HPDE6-E6E7 (cell line): ENCODE results near the gene FAF2.
"Not testable (repeated sequence)": the region's sequence is repeated elsewhere in the genome, so short reads cannot be mapped to it uniquely, and the experiment has no call there.

Experiments
- DNase-seq: peaks from one replicate; pipeline ENCODE4 v3.0.0; 2011; ENCODE audit warnings: missing footprints; ENCODE audit errors: extremely low spot score

Gene FAF2

DNA sequence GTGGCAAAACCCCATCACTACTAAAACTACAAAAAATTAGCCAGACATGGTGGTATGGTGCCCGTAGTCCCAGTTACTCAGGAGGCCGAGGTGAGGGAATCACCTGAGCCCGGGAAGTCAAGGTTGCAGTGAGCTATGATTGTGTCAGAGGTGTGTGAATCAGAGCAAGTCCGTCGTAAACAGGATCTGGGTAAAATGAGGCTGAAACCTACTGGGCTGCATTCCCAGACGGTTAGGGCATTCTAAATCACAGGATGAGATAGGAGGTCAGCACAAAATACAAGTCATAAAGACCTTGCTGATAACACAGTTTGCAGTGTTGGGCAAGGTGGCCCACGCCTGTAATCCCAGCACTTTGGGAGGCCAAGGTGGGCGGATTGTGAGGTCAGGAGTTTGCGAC is 29.9 kb upstream of the FAF2 start:
- DNase-seq: no peak

DNA sequence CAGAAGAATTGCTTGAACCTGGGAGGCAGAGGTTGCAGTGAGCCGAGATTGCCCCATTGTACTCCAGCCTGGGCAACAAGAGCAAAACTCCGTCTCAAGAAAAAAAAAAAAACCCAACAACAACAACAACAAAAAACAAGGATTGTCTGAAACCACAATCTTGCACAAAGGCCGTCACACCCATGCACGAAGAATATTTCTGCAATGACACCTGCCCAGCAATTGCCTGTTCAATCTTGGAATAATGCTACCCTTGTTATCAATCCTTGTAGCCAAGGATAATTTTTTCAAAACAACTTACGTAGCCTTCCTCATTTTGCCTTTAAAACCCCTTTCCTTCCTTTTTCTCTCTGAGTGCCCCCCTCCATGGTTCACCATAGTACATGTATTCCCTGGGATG is 28.1 kb upstream of the FAF2 start:
- DNase-seq: no peak

DNA sequence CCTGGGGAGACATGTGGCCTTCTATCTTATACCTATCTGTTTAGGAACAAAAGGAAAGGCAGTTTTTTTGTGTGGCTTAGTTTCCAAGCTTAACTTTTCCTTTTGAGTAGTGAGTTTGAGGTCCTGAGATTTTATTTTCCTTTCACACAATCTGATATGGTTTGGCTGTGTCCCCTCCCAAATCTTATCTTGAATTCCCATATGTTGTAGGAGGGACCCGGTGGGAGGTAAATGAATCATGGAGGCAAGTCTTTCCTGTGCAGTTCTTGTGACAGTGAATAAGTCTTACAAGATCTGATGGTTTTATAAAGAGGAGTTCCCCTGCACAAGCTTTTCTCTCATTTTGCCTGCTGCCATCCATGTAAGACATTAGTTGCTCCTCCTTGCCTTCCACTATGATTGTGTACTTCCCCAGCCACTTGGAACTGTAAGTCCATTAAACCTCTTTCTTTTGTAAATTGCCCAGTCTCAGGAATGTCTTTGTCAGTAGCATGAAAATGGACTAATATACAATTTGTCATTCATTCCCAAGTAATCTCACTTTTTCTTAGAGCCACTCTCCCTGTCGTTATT is 27.1 kb upstream of the FAF2 start:
- no peak for DNase-seq

DNA sequence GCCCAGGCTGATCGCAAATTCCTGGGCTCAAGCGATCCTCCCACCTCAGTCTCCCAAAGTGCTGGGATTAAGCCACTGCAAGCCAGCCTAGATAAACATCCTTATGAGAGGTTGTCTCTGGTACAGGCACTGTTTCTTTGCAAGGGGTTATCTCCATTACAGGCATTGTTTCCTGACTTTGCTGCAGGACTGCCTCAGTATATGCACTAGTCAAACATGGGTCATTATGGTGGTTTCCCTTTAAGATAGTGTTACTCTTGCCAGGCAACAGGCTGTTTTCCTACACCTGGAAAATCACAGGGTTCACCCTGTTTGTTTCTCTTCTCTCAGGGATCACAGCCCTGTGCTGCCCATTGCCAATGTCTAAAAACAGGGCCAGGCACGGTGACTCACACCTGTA is 24.0 kb upstream of the FAF2 start:
- DNase-seq: no peak

DNA sequence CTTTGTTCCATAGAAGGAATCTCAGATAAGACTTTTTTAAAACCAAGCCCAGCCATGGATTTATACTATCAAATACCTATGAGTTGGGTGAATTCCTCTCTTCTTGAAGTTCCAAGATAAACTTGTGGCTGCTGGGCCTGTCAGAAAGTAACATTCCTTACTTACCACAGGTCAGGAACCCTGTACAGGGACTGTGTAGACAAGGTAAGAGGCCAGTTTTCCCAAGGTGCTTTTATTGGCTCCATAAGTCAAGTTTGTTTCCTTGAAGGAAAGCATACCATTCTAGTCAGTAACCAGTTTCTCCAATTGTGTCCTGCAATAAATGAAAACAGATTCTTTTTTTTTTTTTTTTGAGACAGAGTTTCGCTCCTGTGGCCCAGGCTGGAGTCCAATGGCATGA is 23.0 kb upstream of the FAF2 start:
- DNase-seq: no peak

DNA sequence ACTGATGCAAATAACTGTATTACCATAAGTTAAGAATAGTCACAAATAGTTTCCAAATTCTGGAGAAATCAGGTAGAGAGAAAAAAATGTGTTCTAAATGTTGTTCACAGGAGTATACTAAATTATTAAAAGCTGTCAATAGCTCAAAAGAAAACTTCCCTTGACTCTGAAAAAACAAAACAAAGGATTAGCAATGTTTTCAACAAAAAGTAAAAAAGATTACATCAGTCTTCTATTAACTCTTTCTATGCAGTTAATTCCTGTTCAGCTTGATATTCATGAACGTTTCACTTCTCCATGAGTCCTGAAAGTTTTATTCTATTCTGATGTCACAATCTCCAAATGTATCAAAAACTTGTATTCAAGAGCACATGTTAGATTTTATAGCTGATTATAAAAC is 22.4 kb upstream of the FAF2 start:
- DNase-seq: no peak

DNA sequence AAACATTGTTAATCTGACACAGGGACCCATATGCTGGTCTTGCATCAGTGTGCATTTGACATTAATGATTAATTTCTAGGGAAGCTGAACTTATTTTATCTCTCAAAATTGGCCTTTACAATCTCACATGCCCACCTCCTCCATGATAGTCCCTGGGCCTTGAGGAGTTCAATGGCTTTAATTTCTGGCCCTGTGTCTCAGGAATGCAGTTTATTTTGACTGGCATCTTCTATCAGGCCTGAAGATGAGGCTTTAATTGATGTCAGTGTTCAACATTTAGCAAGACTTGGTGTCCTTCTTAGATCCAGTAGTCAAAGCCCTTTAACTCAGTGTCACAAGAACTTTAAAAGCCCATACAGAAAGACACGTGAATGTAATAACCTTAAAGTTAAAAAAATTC is 21.3 kb upstream of the FAF2 start:
- DNase-seq: no peak

DNA sequence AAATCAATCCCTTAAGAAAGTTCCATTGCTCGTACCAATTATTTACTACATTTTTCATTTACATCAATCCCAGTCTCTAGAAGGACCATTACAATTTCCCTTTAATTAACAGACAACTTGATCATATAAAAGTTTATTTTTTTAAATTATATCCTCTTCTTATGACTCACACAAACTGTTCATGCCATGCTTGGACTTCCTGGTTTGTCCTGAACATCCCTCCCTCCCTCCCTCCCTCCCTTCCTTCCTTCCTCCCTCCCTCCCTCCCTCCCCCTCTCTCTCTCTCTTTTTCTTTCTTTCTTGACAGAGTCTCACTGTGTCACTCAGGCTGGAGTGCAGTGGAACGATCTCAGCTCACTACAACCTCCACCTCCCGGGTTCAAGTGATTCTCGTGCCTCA is 20.2 kb upstream of the FAF2 start:
- DNase-seq: no peak

DNA sequence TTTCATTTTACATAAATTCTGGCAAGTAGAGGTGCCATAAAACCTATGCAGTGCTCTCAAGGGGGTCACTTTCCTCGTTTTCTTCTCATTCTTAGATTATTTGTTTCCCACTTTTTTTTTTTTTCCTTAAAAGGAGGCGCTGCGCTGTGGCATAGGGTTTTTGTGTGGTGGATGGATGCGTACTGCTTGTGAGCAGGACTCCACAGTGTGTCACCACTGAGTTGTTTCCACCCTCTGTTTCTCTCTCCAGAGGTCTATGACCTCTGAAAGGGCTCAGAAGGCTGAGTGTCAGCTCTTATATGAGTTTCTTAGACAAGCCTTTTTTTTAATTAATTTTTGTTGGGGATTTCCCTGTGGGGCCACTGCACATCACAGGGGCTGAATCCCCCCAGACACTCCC is 18.2 kb upstream of the FAF2 start:
- DNase-seq: no peak

DNA sequence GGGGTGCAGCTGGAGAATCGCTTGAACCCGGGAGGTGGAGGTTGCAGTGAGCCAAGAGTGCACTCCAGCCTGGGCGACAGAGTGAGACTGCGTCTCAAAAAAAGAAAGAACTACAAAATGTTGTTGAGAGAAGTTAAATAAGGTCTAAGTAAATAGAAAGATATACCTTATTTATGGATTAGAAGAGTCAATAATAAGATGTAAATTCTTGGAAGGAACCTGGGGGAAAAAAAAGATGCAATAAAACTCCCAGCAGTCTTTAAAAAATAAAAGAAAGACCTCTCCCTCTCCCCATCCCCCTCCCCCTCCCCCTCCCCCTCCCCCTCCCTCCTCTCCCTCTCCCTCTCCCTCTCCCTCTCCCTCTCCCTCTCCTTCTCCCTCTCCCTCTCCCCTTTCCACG is 15.5 kb upstream of the FAF2 start:
- DNase-seq: no peak

DNA sequence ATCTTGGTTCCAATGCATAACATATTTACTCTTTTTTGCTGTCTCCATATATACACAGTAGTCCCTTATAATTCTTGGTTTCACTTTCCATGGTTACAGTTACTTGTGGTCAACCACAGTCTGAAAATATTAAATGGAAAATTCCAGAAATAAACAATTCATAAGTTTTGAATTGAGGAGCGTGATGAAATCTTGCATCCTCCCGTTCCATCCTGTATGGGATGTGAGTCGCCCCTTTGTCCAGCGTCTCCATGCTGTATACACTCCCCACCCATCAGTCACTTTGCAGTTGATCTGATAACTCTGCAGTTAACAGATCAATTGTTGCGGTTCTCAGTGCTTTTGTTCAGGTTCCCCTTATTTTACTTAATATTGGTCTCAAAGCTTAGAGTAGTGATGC is 11.5 kb upstream of the FAF2 start:
- DNase-seq: no peak

DNA sequence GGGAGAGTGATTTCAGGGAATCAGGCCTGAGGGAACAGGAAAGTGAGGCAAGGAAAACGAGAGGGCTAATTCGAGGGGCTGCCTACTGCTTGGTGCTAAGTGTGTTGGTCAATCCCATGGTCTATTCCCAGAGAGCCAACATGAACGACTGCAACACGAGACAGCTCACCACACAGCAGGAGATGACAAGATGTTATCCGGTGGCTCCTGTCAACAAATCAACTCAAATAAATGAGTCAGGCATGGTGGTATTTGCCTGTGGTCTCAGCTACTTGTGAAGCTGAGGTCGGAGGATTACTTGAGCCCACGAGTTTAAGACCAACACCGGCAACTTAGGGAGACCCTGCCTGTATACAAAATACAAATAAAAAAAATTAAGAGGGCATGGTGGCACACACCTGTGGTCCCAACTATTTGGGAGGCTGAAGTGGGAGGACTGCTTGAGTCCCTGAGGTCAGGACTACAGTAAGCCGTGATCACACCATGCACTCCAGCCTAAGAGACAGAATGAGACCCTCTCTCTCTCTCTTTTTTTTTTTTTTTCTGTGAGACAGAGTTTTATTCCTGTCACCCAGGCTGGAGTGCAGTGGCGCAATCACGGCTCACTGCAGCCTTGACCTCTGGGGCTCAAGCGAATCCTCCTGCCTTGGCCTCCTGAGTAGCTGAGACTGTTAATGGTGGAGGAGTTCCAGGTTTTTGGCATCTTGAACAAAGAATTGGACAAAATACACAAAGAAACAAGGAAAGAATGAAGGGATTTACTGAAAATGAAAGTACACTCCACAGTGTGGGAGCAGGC is 9.0 kb upstream of the FAF2 start:
- no peak for DNase-seq

DNA sequence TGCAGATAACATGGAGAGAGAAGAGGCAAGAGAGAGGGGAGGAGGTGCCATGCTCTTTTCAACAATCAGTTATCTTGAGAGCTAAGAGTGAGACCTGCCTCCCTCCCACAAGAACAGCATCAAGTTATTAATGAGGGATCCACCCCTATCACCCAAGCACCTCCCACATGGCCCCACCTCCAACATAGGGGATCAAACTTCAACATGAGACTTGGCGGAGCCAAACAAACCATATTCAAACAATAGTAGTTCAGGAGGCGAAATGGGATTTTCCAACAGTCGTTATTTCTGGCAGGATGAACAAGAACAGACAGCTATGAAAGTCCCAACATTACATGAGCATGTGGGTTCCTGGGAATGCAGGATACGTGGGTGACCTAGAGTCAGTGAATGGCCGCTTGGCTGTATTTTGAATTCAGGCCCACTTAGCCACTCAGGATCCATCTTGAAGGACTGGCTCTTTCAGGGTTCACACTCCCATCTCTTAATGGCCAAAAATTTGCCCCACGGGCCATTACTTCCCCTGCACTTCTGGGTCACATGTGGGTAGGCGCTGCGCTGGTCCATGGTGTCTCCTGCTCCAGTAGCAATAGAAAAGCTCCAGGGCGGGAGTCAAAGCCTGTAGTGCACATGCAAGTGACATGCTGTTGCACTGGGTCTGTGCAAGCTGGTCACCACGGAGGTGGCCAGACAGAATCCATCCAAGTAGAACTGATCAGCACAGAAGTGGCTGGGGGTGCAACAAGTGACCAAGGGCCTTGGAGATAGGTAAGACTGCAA is 7.1 kb upstream of the FAF2 start:
- no peak for DNase-seq

DNA sequence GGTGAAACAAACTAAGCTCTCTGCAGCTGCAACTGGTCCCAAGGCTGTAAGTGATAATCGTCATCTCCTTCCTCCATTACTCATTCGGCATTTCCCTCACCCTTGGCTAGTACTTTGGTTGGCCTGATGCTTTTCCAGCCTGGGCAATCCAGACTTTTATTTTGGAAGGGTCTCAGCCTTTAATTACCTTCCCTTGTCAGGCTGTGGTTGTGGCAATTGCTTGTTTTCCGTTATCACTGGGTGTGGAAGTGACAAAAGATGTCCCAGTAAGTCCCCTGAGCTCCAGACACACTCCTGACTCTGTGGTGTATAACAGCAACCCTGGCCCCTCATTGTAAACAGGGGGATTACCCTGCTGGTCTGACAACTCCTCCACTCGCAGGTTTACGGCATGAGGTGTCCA is 6.3 kb upstream of the FAF2 start:
- no peak for DNase-seq

DNA sequence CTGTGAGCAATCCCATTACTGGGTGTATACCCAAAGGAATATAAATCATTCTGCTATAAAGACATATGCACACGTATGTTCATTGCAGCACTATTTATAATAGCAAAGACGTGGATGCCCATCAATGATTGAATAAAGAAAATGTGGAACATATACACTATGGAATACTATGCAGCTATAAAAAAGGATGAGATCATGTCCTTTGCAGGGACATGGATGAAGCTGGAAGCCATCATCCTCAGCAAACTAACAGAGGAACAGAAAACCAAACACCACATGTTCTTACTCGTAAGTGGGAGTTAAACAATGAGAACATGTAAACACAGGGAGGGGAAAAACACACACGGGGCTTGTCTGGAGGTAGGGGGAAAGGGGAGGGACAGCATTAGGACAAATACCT is 5.3 kb upstream of the FAF2 start:
- not testable (repeated sequence) for DNase-seq

DNA sequence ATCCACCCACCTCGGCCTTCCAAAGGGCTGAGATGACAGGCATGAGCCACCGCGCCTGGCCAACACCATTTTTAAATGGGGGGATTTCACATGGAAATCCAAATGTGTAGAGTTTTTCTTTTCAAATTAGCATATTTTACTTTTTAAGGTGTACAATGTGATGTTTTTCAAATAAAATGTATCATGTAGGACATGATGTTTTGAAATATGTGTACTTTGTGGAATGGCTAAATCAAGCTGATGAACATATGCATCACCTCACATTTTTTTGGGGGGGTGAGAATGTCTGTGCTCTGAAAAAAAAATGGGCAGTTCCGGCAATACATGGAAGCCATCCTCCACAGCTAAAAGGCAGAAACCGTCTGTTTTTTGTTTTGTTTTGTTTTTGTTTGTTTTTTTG is 3.4 kb upstream of the FAF2 start:
- DNase-seq: no peak

DNA sequence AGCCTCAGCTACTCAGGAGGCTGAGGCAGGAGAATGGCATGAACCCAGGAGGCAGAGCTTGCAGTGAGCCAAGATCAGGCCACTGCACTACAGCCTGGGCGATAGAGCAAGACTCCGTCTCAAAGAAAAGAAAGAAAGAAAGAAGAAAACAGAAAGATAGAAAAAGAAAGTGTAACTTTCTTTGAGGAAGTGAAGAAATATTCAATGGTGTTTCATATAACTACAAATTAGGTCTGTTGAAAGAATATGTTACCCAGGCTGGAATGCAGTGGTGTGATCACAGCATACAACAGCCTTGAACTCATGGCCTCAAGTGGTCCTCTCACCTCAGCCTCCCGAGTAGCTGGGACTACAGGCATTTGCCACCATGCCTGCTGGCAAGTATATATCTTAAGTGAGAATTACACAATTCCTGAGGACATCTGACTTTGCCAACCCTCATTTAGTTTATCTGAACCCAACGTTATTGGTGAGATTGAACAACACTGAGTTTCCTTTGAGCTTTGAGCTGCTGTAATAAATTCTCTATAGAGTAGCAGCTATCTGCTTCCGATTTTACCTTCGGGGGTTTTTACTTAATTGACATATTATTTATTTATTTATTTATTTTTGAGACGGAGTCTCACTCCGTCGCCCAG is 2.0 kb upstream of the FAF2 start:
- DNase-seq: no peak

DNA sequence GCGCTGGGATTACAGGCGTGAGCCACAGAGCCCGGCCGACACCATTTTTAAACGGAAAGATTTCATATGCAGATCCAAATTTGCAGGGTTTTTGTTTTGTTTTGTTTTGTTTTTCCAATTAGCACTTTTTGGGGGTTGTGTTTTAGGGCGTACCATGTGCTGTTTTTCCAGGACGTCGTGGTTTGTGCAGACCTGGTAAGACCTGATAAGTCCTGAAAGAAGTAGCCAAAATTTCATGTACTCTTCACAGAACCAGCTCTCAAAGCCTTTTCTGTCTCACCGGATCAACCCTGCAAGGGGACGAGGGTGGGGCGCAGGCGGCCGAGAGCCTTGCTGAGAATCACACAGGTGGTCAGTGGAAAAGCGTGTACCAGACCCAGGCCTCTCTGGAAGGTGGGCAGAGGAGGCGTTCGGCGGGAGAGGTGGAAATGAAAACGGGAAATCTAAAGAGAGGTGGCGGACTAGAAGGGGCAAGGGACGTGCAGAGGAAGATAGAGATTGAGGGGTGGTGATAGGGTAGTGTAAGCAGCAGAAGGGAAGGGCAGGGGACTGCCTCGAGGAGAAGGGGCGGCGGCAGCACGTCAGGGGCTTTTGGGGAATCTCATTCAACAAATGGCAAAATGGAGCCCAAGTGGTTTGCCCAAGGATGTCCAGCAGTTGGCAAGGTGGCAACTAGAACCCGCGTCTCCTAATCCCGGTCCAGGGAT is 1.1 kb upstream of the FAF2 start:
- DNase-seq: no peak

DNA sequence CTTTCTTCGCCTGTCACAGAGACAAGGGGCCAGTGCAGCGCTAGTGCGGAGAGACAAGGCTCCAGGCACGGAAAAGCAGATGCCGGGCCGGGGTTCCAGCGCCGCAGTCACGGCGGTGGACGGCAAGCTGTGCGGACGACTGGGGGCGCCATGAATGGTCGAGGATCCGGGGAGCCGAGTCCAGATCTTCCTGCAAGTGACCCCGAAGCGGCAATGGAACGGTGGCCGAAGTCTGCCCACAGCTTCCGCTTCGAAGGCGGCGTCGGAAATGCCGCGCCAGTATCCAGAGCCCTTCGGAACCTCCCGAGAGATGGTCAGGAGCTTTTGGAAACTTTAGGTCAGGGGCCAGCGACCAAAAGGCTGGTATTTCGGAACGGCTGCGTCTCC is 601 bp upstream of the FAF2 start:
- DNase-seq: peak; percentile 39

DNA sequence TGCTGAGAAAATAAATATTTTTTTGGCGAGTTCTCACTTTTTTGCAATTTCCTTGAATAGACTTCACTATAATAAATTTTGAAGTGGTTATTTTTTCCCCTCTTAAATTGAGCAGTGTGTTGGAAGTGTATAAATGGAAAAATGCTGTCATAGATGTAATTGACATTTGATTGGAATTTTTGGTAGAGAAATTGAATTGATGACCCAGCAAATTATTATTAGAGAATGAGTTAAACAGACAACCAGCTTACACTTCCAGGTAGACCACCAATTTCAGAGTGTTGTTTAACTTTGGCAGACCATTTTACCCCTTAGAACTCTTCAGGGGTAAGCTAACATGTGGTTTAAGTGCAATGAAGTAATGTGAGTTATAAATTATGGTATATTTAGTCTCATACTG is 1.9 kb downstream of the FAF2 start:
- DNase-seq: no peak

DNA sequence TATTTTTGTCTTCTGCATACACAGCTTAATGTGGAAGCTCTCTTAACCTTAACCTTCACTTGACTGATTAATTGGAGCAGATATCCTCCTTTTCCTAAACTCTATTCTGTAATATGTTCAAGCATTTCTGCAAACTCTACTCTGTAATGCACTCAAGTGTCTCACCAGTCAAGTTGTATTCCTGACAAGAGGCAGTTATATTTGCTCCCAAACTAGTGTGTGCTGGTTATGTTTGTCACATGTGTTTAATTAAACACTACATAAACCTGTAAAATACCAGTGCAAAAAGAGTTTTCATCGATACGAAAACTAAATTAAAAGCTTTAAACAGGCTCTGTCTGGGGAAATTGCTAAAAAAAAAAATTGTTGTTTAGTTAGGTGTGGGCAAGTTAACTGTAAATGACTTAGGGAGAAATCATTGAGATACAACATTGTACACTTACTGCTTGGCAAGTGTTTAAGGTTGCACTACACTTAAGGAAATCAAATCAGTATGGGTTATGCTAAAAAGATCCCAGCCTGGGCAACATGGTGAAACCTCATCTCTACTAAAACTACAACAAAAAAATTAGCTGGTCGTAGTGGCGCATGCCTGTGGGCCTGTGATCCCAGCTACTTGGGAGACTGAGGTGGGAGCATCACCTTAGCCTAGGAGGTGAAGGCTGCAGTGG is 6.7 kb downstream of the FAF2 start:
- no peak for DNase-seq
